IMR-90 (cell line): ENCODE data around the gene TNFRSF17. TPM values are rescaled to one million over a fixed set of nuclear protein-coding genes. Genes with fewer than 3 reads are reported as not detected.

ENCODE experiments used
- ATAC-seq: fragments of 200-7000 bp; cut with Tn5 transposase; 2 replicates; pipeline ENCODE4 v1.9.1; 2020; ENCODE audit warnings: low read depth, mild to moderate bottlenecking, moderate library complexity
- BruUV-seq: library from RNA; stranded (reverse); fragments of 400-500 nt; replicated peaks from 2 replicates; lab custom pipeline; 2021; lab: Mats Ljungman, UMichigan
- CTCF ChIA-PET: fragments of 300-600 bp; formaldehyde crosslinking; extraction: SDS; loops from one replicate; lab custom pipeline; 2021; ENCODE audit warnings: antibody characterized with exemption; lab: Yijun Ruan, JAX
- POLR2A ChIA-PET: fragments of 300-600 bp; sonication (Branson Sonifier 250); formaldehyde crosslinking; loops from one replicate; lab custom pipeline; 2022; ENCODE audit warnings: antibody characterized with exemption; ENCODE audit not compliant: unreplicated experiment; lab: Charles Lee
- DNase-seq: peaks from one replicate; pipeline ENCODE4 v3.0.0; 2013
- H2AFZ ChIP-seq: replicated peaks from 2 replicates; pipeline ENCODE3; 2013; ENCODE audit warnings: low read length, mild to moderate bottlenecking; ENCODE audit not compliant: poor library complexity
- H2AK5ac ChIP-seq: 2 replicates; pipeline ENCODE4 v1.6.1; 2013; ENCODE audit warnings: low read depth, low read length, inconsistent platforms
- H2AK9ac ChIP-seq: replicated peaks from 2 replicates; pipeline ENCODE3; 2013; ENCODE audit warnings: mild to moderate bottlenecking, low read depth, low read length, moderate library complexity; ENCODE audit not compliant: poor library complexity
- H2BK120ac ChIP-seq: 2 replicates; pipeline ENCODE4 v1.6.1; 2013; ENCODE audit warnings: low read depth, low read length, inconsistent platforms
- H2BK15ac ChIP-seq: 3 replicates; pipeline ENCODE4 v1.6.1; 2013; ENCODE audit warnings: low read depth, low read length, inconsistent platforms
- H2BK20ac ChIP-seq: 2 replicates; pipeline ENCODE4 v1.6.1; 2013; ENCODE audit warnings: low read depth, mild to moderate bottlenecking, inconsistent platforms, low read length, moderate library complexity
- H2BK5ac ChIP-seq: 2 replicates; pipeline ENCODE4 v1.6.1; 2013; ENCODE audit warnings: mild to moderate bottlenecking, low read depth, low read length, inconsistent platforms; ENCODE audit not compliant: poor library complexity, severe bottlenecking
- H3K14ac ChIP-seq: replicated peaks from 2 replicates; pipeline ENCODE4 v1.6.1; 2013; ENCODE audit warnings: low read depth, low read length, inconsistent platforms
- H3K18ac ChIP-seq: 2 replicates; pipeline ENCODE4 v1.6.1; 2013; ENCODE audit warnings: low read depth, low read length, control low read depth
- H3K23ac ChIP-seq: 2 replicates; pipeline ENCODE4 v1.6.1; 2013; ENCODE audit warnings: low read depth, low read length, inconsistent platforms
- H3K27ac ChIP-seq: 2 replicates; pipeline ENCODE4 v1.5.1; 2013; ENCODE audit warnings: mild to moderate bottlenecking, control low read depth, low read length; ENCODE audit not compliant: insufficient read depth
- H3K27me3 ChIP-seq: 2 replicates; pipeline ENCODE4 v1.6.1; 2013; ENCODE audit warnings: low read length; ENCODE audit not compliant: control insufficient read depth, insufficient read depth
- H3K36me3 ChIP-seq: 2 replicates; pipeline ENCODE4 v1.6.1; 2013; ENCODE audit warnings: low read length, mixed read lengths; ENCODE audit not compliant: control insufficient read depth, insufficient read depth
- H3K4ac ChIP-seq: 2 replicates; pipeline ENCODE4 v1.6.1; 2013; ENCODE audit warnings: low read depth, low read length, inconsistent platforms
- H3K4me1 ChIP-seq: 2 replicates; pipeline ENCODE4 v1.6.1; 2013; ENCODE audit warnings: low read length, mixed read lengths; ENCODE audit not compliant: control insufficient read depth, insufficient read depth
- H3K4me2 ChIP-seq: 2 replicates; pipeline ENCODE4 v1.6.1; 2013; ENCODE audit warnings: low read depth, mild to moderate bottlenecking, control low read depth, low read length, moderate library complexity
- H3K4me3 ChIP-seq: 2 replicates; pipeline ENCODE4 v1.5.1; 2013; ENCODE audit warnings: low read depth, mild to moderate bottlenecking, control low read depth, low read length, moderate library complexity; ENCODE audit not compliant: insufficient read depth
- H3K56ac ChIP-seq: 2 replicates; pipeline ENCODE4 v1.6.1; 2013; ENCODE audit warnings: low read length, inconsistent platforms; ENCODE audit not compliant: insufficient read depth; ENCODE audit errors: extremely low read depth
- H3K79me1 ChIP-seq, 2 experiments: 2 replicates each; pipeline ENCODE4 v1.6.1; 2013; ENCODE audit warnings: low read length in 2 of 2, inconsistent platforms in 1 of 2, low read depth in 1 of 2
- H3K9ac ChIP-seq: 2 replicates; pipeline ENCODE4 v1.6.1; 2013; ENCODE audit warnings: low read depth, low read length, control low read depth
- H3K9me1 ChIP-seq: 2 replicates; pipeline ENCODE4 v1.6.1; 2013; ENCODE audit warnings: low read length, inconsistent platforms; ENCODE audit not compliant: insufficient read depth
- H3K9me3 ChIP-seq: 2 replicates; pipeline ENCODE4 v1.6.1; 2013; ENCODE audit warnings: low read length; ENCODE audit not compliant: control insufficient read depth, insufficient read depth
- H4K20me1 ChIP-seq: 2 replicates; pipeline ENCODE4 v1.6.1; 2013; ENCODE audit warnings: low read length, inconsistent platforms; ENCODE audit not compliant: insufficient read depth
- H4K5ac ChIP-seq: 2 replicates; pipeline ENCODE4 v1.6.1; 2013; ENCODE audit warnings: mild to moderate bottlenecking, low read depth, low read length, control low read depth
- H4K8ac ChIP-seq, 2 experiments: 2 replicates each; pipeline ENCODE4 v1.6.1; 2013; ENCODE audit warnings: low read depth in 2 of 2, low read length in 2 of 2, control low read depth in 1 of 2, inconsistent platforms in 1 of 2
- H4K91ac ChIP-seq: 2 replicates; pipeline ENCODE4 v1.6.1; 2013; ENCODE audit warnings: low read depth, low read length, inconsistent platforms; ENCODE audit not compliant: insufficient read depth
- BHLHE40 ChIP-seq: fragments of 150-350 bp; IDR thresholded peaks from 2 replicates; pipeline ENCODE4 v1.6.1; 2016; ENCODE audit warnings: mild to moderate bottlenecking, low read depth, low read length
- CEBPB ChIP-seq: IDR thresholded peaks from 2 replicates; pipeline ENCODE4 v1.6.1; 2012; ENCODE audit warnings: low read depth, low read length, improper control_type of control experiment
- CHD1 ChIP-seq: IDR thresholded peaks from 2 replicates; pipeline ENCODE4 v1.6.1; 2012; ENCODE audit warnings: low read depth, low read length, improper control_type of control experiment
- ELK1 ChIP-seq: fragments of 150-350 bp; IDR thresholded peaks from 2 replicates; pipeline ENCODE4 v1.6.1; 2016; ENCODE audit warnings: low read depth, mild to moderate bottlenecking, low read length, moderate library complexity, borderline replicate concordance
- FOS ChIP-seq: fragments of 150-350 bp; IDR thresholded peaks from 2 replicates; pipeline ENCODE4 v1.6.1; 2016; ENCODE audit warnings: low read depth, low read length
- MAFK ChIP-seq: IDR thresholded peaks from 2 replicates; pipeline ENCODE4 v1.6.1; 2012; ENCODE audit warnings: low read depth, low read length, improper control_type of control experiment
- MAZ ChIP-seq: IDR thresholded peaks from 2 replicates; pipeline ENCODE4 v1.6.1; 2012; ENCODE audit warnings: low read depth, mild to moderate bottlenecking, low read length, improper control_type of control experiment, moderate library complexity, borderline replicate concordance
- MXI1 ChIP-seq: IDR thresholded peaks from 2 replicates; pipeline ENCODE4 v1.6.1; 2012; ENCODE audit warnings: low read depth, mild to moderate bottlenecking, low read length, moderate library complexity, borderline replicate concordance
- NFE2L2 ChIP-seq: fragments of 150-350 bp; IDR thresholded peaks from 2 replicates; pipeline ENCODE4 v1.6.1; 2016; ENCODE audit warnings: low read depth, mild to moderate bottlenecking, low read length
- RAD21 ChIP-seq: IDR thresholded peaks from 2 replicates; pipeline ENCODE4 v1.6.1; 2012; ENCODE audit warnings: low read length, improper control_type of control experiment
- RCOR1 ChIP-seq: IDR thresholded peaks from 2 replicates; pipeline ENCODE4 v1.6.1; 2012; ENCODE audit warnings: mild to moderate bottlenecking, low read length, improper control_type of control experiment; ENCODE audit not compliant: insufficient replicate concordance
- RFX5 ChIP-seq: IDR thresholded peaks from 2 replicates; pipeline ENCODE4 v1.8.0; 2012; ENCODE audit warnings: low read depth, mild to moderate bottlenecking, low read length, moderate library complexity
- SMC3 ChIP-seq: fragments of 150-350 bp; IDR thresholded peaks from 2 replicates; pipeline ENCODE4 v1.6.1; 2016; ENCODE audit warnings: low read depth, mild to moderate bottlenecking, antibody characterized with exemption, low read length, moderate library complexity
- USF2 ChIP-seq: fragments of 150-350 bp; IDR thresholded peaks from 2 replicates; pipeline ENCODE4 v1.6.1; 2017; ENCODE audit warnings: mild to moderate bottlenecking, antibody characterized with exemption, low read length, low read depth
- WGBS, 2 experiments: methylation state at CpG; one replicate each; pipeline versions ENCODE4 v1.1.5 to v1.1.7; 2013; ENCODE audit warnings: missing lambda C conversion rate in 2 of 2; ENCODE audit not compliant: insufficient read length in 1 of 2; ENCODE audit errors: extremely low coverage in 2 of 2; 5-methylcytosine and 5-hydroxymethylcytosine counted together
- dilution Hi-C: fragments of 300-500 bp; cut with HindIII; formaldehyde crosslinking; loops from one replicate; pipeline ENCODE4 v1.14.3; 2018; ENCODE audit warnings: low sequenced_read_pairs; ENCODE audit not compliant: unreplicated experiment
- in situ Hi-C: fragments of 300-500 bp; cut with MboI; formaldehyde crosslinking; loops from 3 replicates; pipeline ENCODE4 v1.14.3; 2019; ENCODE audit warnings: low sequenced_read_pairs, inconsistent platforms, mixed read lengths
- intact Hi-C: fragments of 100-400 bp; cut with micrococcal nuclease; formaldehyde crosslinking; loops from 2 replicates; pipeline ENCODE4 v1.10.0; 2022
- polyA plus RNA-seq, 3 experiments: library from polyadenylated mRNA; depleted of rRNA; stranded (reverse); fragments of >200 nt; gene quantifications; 2 replicates each; pipeline ENCODE4 v1.2.3, GENCODE V29; 2012; ENCODE audit warnings: low replicate concordance in 1 of 3
- total RNA-seq: library from RNA; depleted of rRNA; stranded (reverse); fragments of >200 nt; gene quantifications from 2 replicates; pipeline ENCODE4 v1.2.3, GENCODE V29; 2012
- TF ChIP-seq, protein P1 (sequence below): conservative IDR thresholded peaks from 2 replicates; pipeline ENCODE4 v1.5.1; 2012; ENCODE audit warnings: mild to moderate bottlenecking, low read depth, low read length, improper control_type of control experiment

TNFRSF17 gene
- total and polyA plus RNA-seq, 2 of the 4 experiments (the other 2 are of a cell fraction): not detected

GRCh38 chr16:11988258-11988978, 23.4 kb downstream of the TNFRSF17 start:
- Histone ChIP-seq H2BK5ac (no peak overlapping the region), H3K36me3 (no peaks in the 10 kb centered on the region), H4K20me1 (no peaks in the 10 kb centered on the region; the same call in 1 of the 2 replicates), H2AK9ac (no peak overlapping the region), H2AFZ (no peak overlapping the region), H3K18ac (no peak overlapping the region), H3K4me2 (no peak overlapping the region), H3K9ac (no peak overlapping the region), H3K56ac (no peak overlapping the region), H4K91ac (no peak overlapping the region), H3K4me1 (peaks cover 2% of the 10 kb centered on the region; the same call in 1 of the 2 replicates), H2BK20ac (no peak overlapping the region), H4K8ac (no peak overlapping the region), H2BK120ac (no peak overlapping the region), H3K9me3 (no peaks in the 10 kb centered on the region), H3K27me3 (no peaks in the 10 kb centered on the region), H3K23ac (no peak overlapping the region), H3K79me1 (peaks cover 26 to 78% of the 10 kb centered on the region in 2 experiments), H3K4ac (no peak overlapping the region), H3K14ac (no peak overlapping the region), H2AK5ac (no peak overlapping the region), H3K27ac (no peak overlapping the region), H2BK15ac (no peak overlapping the region), H3K4me3 (no peak overlapping the region), H3K9me1 (peaks cover 11% of the 10 kb centered on the region), H4K5ac (no peak overlapping the region)
- intact Hi-C loops (no loop called here), in situ Hi-C loops (no loop called here), dilution Hi-C loops (no loop called here)
- DNase-seq: no peak
- BruUV-seq: no TSS peak
- CTCF ChIA-PET: interaction anchor here (1.0 kb wide), 1 partner anchor 14 kb away, joined by 3 read pairs; no protein-coding TSS in a partner anchor
- no peak for ATAC-seq
- WGBS, 2 experiments: no CpG with 5 or more reads among the region's 5 CpGs
- POLR2A ChIA-PET: interaction anchor here (0.6 kb wide), 1 partner anchor 134 kb away, joined by 3 read pairs; no protein-coding TSS in a partner anchor
- no peak for TF ChIP-seq MXI1
- TF ChIP-seq ELK1: no peak
- no peak for TF ChIP-seq BHLHE40
- TF ChIP-seq FOS: no peak
- TF ChIP-seq RAD21: no peak
- TF ChIP-seq MAFK: no peak
- TF ChIP-seq, protein P1, sequence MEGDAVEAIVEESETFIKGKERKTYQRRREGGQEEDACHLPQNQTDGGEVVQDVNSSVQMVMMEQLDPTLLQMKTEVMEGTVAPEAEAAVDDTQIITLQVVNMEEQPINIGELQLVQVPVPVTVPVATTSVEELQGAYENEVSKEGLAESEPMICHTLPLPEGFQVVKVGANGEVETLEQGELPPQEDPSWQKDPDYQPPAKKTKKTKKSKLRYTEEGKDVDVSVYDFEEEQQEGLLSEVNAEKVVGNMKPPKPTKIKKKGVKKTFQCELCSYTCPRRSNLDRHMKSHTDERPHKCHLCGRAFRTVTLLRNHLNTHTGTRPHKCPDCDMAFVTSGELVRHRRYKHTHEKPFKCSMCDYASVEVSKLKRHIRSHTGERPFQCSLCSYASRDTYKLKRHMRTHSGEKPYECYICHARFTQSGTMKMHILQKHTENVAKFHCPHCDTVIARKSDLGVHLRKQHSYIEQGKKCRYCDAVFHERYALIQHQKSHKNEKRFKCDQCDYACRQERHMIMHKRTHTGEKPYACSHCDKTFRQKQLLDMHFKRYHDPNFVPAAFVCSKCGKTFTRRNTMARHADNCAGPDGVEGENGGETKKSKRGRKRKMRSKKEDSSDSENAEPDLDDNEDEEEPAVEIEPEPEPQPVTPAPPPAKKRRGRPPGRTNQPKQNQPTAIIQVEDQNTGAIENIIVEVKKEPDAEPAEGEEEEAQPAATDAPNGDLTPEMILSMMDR: no peak
- no peak for TF ChIP-seq NFE2L2
- TF ChIP-seq USF2: no peak
- no peak for TF ChIP-seq SMC3
- TF ChIP-seq CHD1: no peak
- TF ChIP-seq RCOR1: no peak
- no peak for TF ChIP-seq MAZ
- TF ChIP-seq CEBPB: no peak
- no peak for TF ChIP-seq RFX5
